Adrenal gland (tissue), 12 donors: ENCODE data around the gene CEP295NL. TPM values are rescaled to one million over a fixed set of nuclear protein-coding genes. Genes with fewer than 3 reads are reported as not detected.

ENCODE experiments used
- DNase-seq, 7 donors: peaks; one replicate each; pipeline ENCODE4 v3.0.0-alpha.2; 2019 to 2020
- H3K27ac ChIP-seq, 5 donors: fragments of 200-600 bp; sonication (generic) in 4 of 5; 1 replicate in 3 of 5; 2 replicates in 2 of 5; pipeline versions ENCODE4 v1.5.1 to v1.8.0; 2016 to 2020; ENCODE audit warnings: mild to moderate bottlenecking in 1 of 5
- H3K27me3 ChIP-seq: fragments of 200-600 bp; 2 replicates; pipeline ENCODE4 v1.8.0; 2021
- H3K36me3 ChIP-seq, 2 donors: fragments of 200-600 bp; replicated peaks in 1 of 2; 1 replicate in 1 of 2; 2 replicates in 1 of 2; pipeline versions ENCODE4 v1.5.1 to v1.8.0; 2018 to 2022
- H3K4me1 ChIP-seq, 2 donors: fragments of 200-600 bp; replicated peaks in 1 of 2; 1 replicate in 1 of 2; 2 replicates in 1 of 2; pipeline versions ENCODE4 v1.5.1 to v1.8.0; 2018 to 2021
- H3K4me3 ChIP-seq, 4 donors: fragments of 200-600 bp; sonication (generic) in 3 of 4; one replicate each; pipeline ENCODE4 v1.5.1; 2016 to 2018
- H3K9me3 ChIP-seq, 3 donors: fragments of 200-600 bp; sonication (generic) in 1 of 3; replicated peaks in 1 of 3; 1 replicate in 2 of 3; 2 replicates in 1 of 3; pipeline versions ENCODE4 v1.5.1 to v1.8.0; 2016 to 2021
- POLR2A ChIP-seq, 2 donors: fragments of 450-650 bp; IDR thresholded peaks; one replicate each; pipeline ENCODE4 v1.6.1; 2017; ENCODE audit warnings: antibody characterized with exemption in 2 of 2, mild to moderate bottlenecking in 2 of 2, moderate library complexity in 1 of 2
- WGBS, 4 donors: extraction: QIAGEN DNeasy Blood & Tissue Kit in 2 of 4; methylation state at CpG; one replicate each; pipeline versions ENCODE4 v1.1.5 to v1.1.7; 2013 to 2017; 5-methylcytosine and 5-hydroxymethylcytosine counted together
- intact Hi-C, 2 donors: fragments of 100-400 bp; cut with DNase I; formaldehyde crosslinking; loops; one replicate each; pipeline versions ENCODE4 v1.14.1 to v1.15.0; 2022 to 2023
- polyA plus RNA-seq, 3 donors: library from polyadenylated mRNA; stranded (reverse); fragments of 200-250 nt in 2 of 3; fragments of 350-450 nt in 1 of 3; fragmentation: Illumina TruSeq in 1 of 3; extraction: RNeasy Lipid Tissue Mini Kit (QIAGEN cat#74804) in 1 of 3; gene quantifications; one replicate each; pipeline ENCODE4 v1.2.3, GENCODE V29; 2013 to 2014
- total RNA-seq, 9 donors: library from RNA; depleted of rRNA in 4 of 9; stranded (reverse); fragments of >200 nt in 4 of 9; fragments of 120-200 nt in 1 of 9; fragmentation: NEBNext Ultra II Directional in 1 of 9; extraction: Animal tissue kit (Norgen Biotek cat#: 25700) in 1 of 9; gene quantifications; one replicate each; pipeline versions ENCODE4 v1.1.0 to v1.2.4, GENCODE V29; 2013 to 2023
- TF ChIP-seq, protein P1 (sequence below), 6 experiments: fragments of 450-650 bp in 4 of 6; fragments of 200-600 bp in 2 of 6; sonication (generic) in 1 of 6; IDR thresholded peaks; 1 replicate in 5 of 6; 2 replicates in 1 of 6; pipeline versions ENCODE4 v1.5.1 to v1.8.0; 2016 to 2021; ENCODE audit warnings: antibody characterized with exemption in 6 of 6, mild to moderate bottlenecking in 2 of 6, moderate library complexity in 1 of 6
- donor health status: healthy with polysubstance abuse.
- donor health status: Bipolar disorder and iron deficiency.
- donor health status: DM: yes; HTN: yes; CAD: no.
- donor health status: DM: no; HTN: no; CAD: no.
- donor health status: DM: no; HTN: no; CAD: no.
- donor health status: DM: yes; HTN: yes; CAD: no.

The CEP295NL gene
- total and polyA plus RNA-seq, 12 donors = 0.07 to 5.1 (median 0.95) TPM

DNA sequence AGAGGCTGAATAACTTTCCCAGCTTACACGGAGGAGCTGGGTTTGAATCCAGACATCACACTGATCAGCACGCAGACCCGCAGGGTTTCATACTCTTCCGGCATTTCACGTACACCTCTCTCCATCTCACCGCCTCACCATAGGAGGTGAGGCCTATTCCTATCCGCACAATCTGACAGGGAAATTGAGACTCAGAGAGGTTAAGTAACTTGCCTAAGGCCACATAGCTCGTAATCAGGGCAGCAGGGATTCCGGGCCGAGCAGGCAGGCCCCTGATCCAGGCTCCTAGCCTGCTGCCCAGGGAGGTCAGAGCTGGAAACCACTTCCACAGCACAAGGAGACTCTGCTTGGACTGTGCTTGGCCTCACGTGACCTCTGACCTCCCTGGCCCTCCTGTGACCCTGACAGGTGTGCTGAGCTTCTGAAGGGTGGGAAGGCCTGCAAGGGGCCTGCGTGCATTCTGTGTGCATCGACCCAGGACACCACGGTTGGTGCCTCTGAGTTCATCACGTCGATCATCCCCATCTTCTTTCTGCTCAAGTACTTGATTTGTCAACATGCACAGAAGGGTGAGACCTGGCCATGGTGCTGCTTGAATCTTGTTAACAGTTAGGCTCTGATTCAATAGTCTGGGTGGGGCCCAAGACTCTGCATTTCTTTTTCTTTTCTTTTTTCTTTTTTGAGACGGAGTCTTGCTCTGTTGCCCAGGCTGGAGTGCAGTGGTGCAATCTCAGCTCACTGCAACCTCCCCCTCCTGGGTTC is 4.7 kb downstream of the CEP295NL start:
- no peak for TF ChIP-seq POLR2A (IDR thresholded peaks at IDR 0.05)
- Histone ChIP-seq H3K4me3 (no peak overlapping the region), H3K27ac (peak overlapping the region in 1 of 5 donors; percentile 77), H3K4me1 (peaks cover 6 to 43% of the 10 kb centered on the region in 2 donors), H3K9me3 (no peaks in the 10 kb centered on the region), H3K27me3 (no peaks in the 10 kb centered on the region), H3K36me3 (peaks cover 0 to 9% of the 10 kb centered on the region in 2 donors)
- no peak for DNase-seq
- WGBS, 4 donors = 82 to 91% (median 84%) methylated on average over 16 to 17 of the region's 17 CpGs
- intact Hi-C loops = no loop called here

DNA sequence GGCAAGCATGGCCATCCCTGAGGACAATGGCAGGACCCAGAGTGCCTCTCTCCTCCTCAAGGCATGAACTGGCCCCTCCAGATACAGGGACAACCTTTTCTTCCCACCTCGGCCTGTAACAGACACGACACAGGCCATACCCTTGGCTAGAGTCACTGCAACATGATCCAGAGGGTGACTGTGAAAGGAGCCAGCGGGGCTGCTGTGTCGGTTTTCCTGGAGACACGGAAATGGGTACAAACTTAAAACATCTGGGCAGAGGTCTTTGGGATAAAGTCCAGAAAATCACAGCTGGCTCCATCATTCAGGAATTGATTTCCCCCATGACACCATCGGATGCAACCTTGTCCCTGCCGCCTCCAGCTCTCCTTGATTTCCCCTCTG is 5.3 kb downstream of the CEP295NL start:
- WGBS, 4 donors = 70 to 87% (median 81%) methylated on average over 7 of the region's 7 CpGs
- peak overlapping the region in 2 of 5 donors; percentile 8 to 77 for H3K27ac ChIP-seq
- no peaks in the 10 kb centered on the region for H3K9me3 ChIP-seq
- peaks cover under 1 to 39% of the 10 kb centered on the region in 2 donors for H3K4me1 ChIP-seq
- H3K4me3 ChIP-seq = no peak overlapping the region
- peaks cover 0 to 9% of the 10 kb centered on the region in 2 donors for H3K36me3 ChIP-seq
- no peaks in the 10 kb centered on the region for H3K27me3 ChIP-seq
- TF ChIP-seq POLR2A (IDR thresholded peaks at IDR 0.05) = no peak
- TF ChIP-seq, protein P1, sequence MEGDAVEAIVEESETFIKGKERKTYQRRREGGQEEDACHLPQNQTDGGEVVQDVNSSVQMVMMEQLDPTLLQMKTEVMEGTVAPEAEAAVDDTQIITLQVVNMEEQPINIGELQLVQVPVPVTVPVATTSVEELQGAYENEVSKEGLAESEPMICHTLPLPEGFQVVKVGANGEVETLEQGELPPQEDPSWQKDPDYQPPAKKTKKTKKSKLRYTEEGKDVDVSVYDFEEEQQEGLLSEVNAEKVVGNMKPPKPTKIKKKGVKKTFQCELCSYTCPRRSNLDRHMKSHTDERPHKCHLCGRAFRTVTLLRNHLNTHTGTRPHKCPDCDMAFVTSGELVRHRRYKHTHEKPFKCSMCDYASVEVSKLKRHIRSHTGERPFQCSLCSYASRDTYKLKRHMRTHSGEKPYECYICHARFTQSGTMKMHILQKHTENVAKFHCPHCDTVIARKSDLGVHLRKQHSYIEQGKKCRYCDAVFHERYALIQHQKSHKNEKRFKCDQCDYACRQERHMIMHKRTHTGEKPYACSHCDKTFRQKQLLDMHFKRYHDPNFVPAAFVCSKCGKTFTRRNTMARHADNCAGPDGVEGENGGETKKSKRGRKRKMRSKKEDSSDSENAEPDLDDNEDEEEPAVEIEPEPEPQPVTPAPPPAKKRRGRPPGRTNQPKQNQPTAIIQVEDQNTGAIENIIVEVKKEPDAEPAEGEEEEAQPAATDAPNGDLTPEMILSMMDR (IDR thresholded peaks at IDR 0.05) = no peak
- intact Hi-C loops = no loop called here
- DNase-seq = no peak

DNA sequence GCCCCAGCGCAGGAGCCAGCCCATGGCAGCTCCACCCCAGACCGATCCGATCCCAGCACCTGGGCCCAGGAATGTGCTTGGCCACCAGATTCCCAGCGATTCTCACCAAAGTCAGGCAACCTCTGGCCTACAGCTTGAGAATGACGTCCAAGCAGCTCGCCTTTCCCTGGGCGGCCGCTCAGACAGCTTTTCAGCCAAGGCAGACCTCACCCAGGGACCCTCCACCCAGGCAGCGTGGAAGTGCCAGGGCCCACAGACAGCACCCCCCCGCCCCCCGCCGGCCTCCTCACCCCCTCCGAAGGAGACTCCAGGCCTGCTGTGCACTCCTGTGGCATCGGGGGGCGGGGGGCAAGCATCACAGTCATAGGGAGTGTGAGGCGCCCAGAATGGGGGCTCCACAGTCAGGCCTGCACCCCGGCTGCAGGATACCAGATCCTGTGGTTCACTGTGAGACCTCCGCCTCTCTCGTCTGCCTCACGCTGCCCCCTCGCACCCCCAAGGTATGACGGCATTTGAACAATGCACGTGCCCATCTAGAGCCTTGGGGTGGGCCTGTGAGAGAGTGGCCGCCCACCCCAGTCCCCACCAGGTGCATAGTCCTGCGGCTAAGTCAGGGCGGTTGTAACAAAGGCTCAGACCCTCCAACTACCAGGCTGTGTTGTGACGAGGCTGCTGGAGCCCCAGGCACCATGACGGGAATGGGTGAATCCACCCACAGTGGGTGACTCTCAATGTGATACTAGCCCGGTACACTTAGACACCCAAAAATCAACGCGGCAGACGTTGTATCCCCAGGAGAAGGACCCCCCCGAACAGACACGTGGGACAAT is 6.0 kb downstream of the CEP295NL start:
- no peaks in the 10 kb centered on the region for H3K9me3 ChIP-seq
- WGBS, 4 donors = 82 to 95% (median 90%) methylated on average over 10 to 34 of the region's 34 CpGs
- no peak for DNase-seq
- no peak overlapping the region for H3K4me3 ChIP-seq
- TF ChIP-seq, protein P1 (IDR thresholded peaks at IDR 0.05) = no peak
- no peak for TF ChIP-seq POLR2A (IDR thresholded peaks at IDR 0.05)
- peaks cover 0 to 42% of the 10 kb centered on the region in 2 donors for H3K4me1 ChIP-seq
- no peaks in the 10 kb centered on the region for H3K27me3 ChIP-seq
- H3K27ac ChIP-seq = peak overlapping the region in 2 of 5 donors; percentile 57 to 77
- intact Hi-C loops = no loop called here
- H3K36me3 ChIP-seq = peaks cover 0 to 9% of the 10 kb centered on the region in 2 donors

DNA sequence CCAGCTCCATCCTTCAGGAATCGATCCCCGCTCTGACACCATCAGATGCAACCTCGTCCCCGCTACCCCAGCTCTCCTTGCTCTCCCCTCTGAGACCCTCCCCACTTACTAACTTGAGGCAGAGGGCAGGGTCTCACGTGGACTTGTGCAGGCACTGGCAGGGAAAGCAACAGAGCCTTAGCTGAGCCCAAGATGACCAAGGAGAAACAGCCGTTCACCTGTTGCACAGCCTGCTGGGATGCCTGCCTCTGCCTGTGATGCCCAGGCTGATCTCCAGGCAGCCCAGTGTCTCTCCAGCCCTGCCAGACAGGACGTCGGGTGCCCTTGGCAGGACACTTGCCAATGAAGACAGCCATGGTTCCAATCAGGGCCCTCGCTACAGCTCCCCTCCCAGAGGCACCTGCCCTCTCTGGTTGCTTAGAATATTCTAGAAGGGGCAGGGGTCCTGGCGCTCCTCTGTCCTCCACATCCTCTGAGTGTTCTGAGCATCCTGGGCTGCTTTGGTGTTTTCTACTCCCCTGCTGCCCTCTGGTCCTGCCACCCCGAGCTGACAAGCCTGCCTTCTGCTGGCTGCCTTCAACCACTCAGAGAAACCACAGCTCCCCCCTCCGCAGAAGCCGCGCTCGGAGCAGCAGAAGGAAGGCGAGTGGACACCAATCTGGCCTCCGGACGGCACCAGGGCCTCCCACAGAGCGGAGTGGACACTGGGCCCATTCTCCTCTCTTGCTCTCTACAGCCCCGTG is 6.7 kb downstream of the CEP295NL start:
- no peak for TF ChIP-seq POLR2A (IDR thresholded peaks at IDR 0.05)
- TF ChIP-seq, protein P1 (IDR thresholded peaks at IDR 0.05) = no peak
- peaks cover 0 to 8% of the 10 kb centered on the region in 2 donors for H3K36me3 ChIP-seq
- H3K27me3 ChIP-seq = no peaks in the 10 kb centered on the region
- DNase-seq = no peak
- intact Hi-C loops = no loop called here
- WGBS, 4 donors = 78 to 90% (median 83%) methylated on average over 12 to 20 of the region's 20 CpGs
- H3K4me3 ChIP-seq = no peak overlapping the region
- peaks cover 0 to 45% of the 10 kb centered on the region in 2 donors for H3K4me1 ChIP-seq
- H3K27ac ChIP-seq = peak overlapping the region in 2 of 5 donors; percentile 57 to 77
- no peaks in the 10 kb centered on the region for H3K9me3 ChIP-seq
